DND-41 (cell line): ENCODE data around the gene LPAR1.

Experiments used
- ATAC-seq: fragments of 200-7000 bp; cut with Tn5 transposase; 3 replicates; pipeline ENCODE4 v1.9.1; 2021; ENCODE audit warnings: low read depth; ENCODE audit not compliant: insufficient read depth
- DNase-seq: peaks from one replicate; pipeline ENCODE4 v3.0.0-alpha.2; 2020
- H2AFZ ChIP-seq: 2 replicates; pipeline ENCODE4 v1.6.0; 2012; ENCODE audit warnings: low read depth, low read length
- H3K27ac ChIP-seq: 2 replicates; pipeline ENCODE4 v1.5.1; 2012; ENCODE audit warnings: low read length, inconsistent platforms
- H3K27me3 ChIP-seq: fragments of 200-600 bp; sonication (generic); 2 replicates; pipeline ENCODE4 v1.6.0; 2012; ENCODE audit warnings: low read length, mild to moderate bottlenecking, inconsistent platforms; ENCODE audit not compliant: insufficient read depth, poor library complexity
- H3K36me3 ChIP-seq: 2 replicates; pipeline ENCODE4 v1.5.1; 2012; ENCODE audit warnings: low read length, inconsistent platforms; ENCODE audit not compliant: insufficient read depth
- H3K4me1 ChIP-seq: 2 replicates; pipeline ENCODE4 v1.5.1; 2012; ENCODE audit warnings: mild to moderate bottlenecking, low read length; ENCODE audit not compliant: insufficient read depth
- H3K4me2 ChIP-seq: 2 replicates; pipeline ENCODE4 v1.6.0; 2012; ENCODE audit warnings: mild to moderate bottlenecking, moderate library complexity, low read length, inconsistent platforms; ENCODE audit not compliant: insufficient read depth
- H3K4me3 ChIP-seq, 2 experiments: fragments of 200-600 bp in 1 of 2; shearing (Covaris generic) in 1 of 2; 2 replicates each; pipeline ENCODE4 v1.5.1; 2012 to 2016; ENCODE audit warnings: inconsistent platforms in 2 of 2, low read length in 2 of 2, mild to moderate bottlenecking in 2 of 2, low read depth in 1 of 2, moderate library complexity in 1 of 2
- H3K79me2 ChIP-seq: 2 replicates; pipeline ENCODE4 v1.6.0; 2012; ENCODE audit warnings: low read length, inconsistent platforms; ENCODE audit not compliant: insufficient read depth
- H3K9ac ChIP-seq: 2 replicates; pipeline ENCODE4 v1.6.0; 2012; ENCODE audit warnings: low read depth, mild to moderate bottlenecking, inconsistent platforms, low read length, moderate library complexity
- H3K9me3 ChIP-seq: 2 replicates; pipeline ENCODE4 v1.5.1; 2012; ENCODE audit warnings: low read length, moderate library complexity, mild to moderate bottlenecking, inconsistent platforms; ENCODE audit not compliant: insufficient read depth, severe bottlenecking
- H4K20me1 ChIP-seq: 2 replicates; pipeline ENCODE4 v1.6.0; 2012; ENCODE audit warnings: low read length; ENCODE audit not compliant: insufficient read depth
- EZH2 ChIP-seq: IDR thresholded peaks from 3 replicates; pipeline ENCODE4 v1.6.1; 2012; ENCODE audit warnings: borderline replicate concordance, low read depth, mild to moderate bottlenecking, moderate library complexity, low read length, inconsistent platforms; ENCODE audit not compliant: severe bottlenecking
- TF ChIP-seq, protein P1 (sequence below): IDR thresholded peaks from 2 replicates; pipeline ENCODE4 v1.5.1; 2012; ENCODE audit warnings: borderline replicate concordance, low read length, moderate library complexity, mild to moderate bottlenecking; ENCODE audit not compliant: poor library complexity, severe bottlenecking; ENCODE audit errors: extremely low read depth

The LPAR1 gene

DNA sequence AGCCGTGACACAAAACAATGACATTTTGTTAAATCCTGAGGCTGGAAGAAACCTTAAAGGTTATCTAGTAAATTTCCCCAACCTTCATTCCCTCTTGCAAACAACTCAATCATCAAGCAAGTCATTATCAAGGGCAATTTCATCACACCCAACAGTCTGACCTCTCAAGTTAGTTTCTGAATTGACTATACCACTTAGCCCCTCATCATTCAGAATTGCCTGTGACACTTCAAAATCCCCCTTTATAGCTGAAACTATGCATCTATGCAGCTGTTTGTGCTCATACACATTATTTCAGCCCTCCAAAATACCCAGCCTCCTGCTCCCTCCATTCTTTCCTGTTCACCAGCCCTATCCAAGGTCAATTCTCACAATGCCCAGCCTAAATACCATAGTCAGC, 24.6 kb downstream of the LPAR1 start:
- H3K4me3 ChIP-seq: no peak overlapping the region
- DNase-seq (no peak), ATAC-seq (no peak)
- H3K4me2 ChIP-seq: no peak overlapping the region
- no peak overlapping the region for H3K9ac ChIP-seq
- no peak overlapping the region for H3K27ac ChIP-seq
- no peak overlapping the region for H2AFZ ChIP-seq
- H3K36me3 ChIP-seq: no peaks in the 10 kb centered on the region
- H3K79me2 ChIP-seq: no peaks in the 10 kb centered on the region
- no peaks in the 10 kb centered on the region for H3K4me1 ChIP-seq
- no peaks in the 10 kb centered on the region for H3K27me3 ChIP-seq
- no peaks in the 10 kb centered on the region for H4K20me1 ChIP-seq
- TF ChIP-seq, protein P1, sequence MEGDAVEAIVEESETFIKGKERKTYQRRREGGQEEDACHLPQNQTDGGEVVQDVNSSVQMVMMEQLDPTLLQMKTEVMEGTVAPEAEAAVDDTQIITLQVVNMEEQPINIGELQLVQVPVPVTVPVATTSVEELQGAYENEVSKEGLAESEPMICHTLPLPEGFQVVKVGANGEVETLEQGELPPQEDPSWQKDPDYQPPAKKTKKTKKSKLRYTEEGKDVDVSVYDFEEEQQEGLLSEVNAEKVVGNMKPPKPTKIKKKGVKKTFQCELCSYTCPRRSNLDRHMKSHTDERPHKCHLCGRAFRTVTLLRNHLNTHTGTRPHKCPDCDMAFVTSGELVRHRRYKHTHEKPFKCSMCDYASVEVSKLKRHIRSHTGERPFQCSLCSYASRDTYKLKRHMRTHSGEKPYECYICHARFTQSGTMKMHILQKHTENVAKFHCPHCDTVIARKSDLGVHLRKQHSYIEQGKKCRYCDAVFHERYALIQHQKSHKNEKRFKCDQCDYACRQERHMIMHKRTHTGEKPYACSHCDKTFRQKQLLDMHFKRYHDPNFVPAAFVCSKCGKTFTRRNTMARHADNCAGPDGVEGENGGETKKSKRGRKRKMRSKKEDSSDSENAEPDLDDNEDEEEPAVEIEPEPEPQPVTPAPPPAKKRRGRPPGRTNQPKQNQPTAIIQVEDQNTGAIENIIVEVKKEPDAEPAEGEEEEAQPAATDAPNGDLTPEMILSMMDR: no peak
- TF ChIP-seq EZH2: no peak
- no peaks in the 10 kb centered on the region for H3K9me3 ChIP-seq

DNA sequence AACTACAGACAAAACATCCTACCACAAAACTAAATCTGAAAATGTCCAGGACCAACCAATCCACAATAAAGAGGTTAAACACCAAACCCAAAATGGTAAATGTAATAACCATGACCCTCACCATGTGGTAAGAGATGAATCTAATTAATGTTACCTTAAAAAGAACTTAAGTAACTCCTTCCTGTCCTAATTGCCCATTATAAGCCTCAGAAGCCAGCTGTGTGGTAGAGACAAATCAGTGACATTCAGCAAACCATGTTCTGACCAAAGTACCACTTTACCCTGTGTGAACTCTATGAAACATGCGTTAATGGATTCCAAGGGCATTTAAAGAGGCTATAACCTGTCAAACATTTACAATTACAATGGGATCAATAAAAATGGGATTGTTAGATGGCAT, 25.0 kb downstream of the LPAR1 start:
- Histone ChIP-seq H3K9me3 (no peaks in the 10 kb centered on the region), H3K27ac (no peak overlapping the region), H3K4me3 (no peak overlapping the region), H3K36me3 (no peaks in the 10 kb centered on the region), H4K20me1 (no peaks in the 10 kb centered on the region), H3K4me1 (no peaks in the 10 kb centered on the region), H2AFZ (no peak overlapping the region), H3K4me2 (no peak overlapping the region), H3K79me2 (no peaks in the 10 kb centered on the region), H3K9ac (no peak overlapping the region), H3K27me3 (no peaks in the 10 kb centered on the region)
- TF ChIP-seq EZH2: no peak
- TF ChIP-seq, protein P1: no peak
- DNase-seq (no peak), ATAC-seq (no peak)

DNA sequence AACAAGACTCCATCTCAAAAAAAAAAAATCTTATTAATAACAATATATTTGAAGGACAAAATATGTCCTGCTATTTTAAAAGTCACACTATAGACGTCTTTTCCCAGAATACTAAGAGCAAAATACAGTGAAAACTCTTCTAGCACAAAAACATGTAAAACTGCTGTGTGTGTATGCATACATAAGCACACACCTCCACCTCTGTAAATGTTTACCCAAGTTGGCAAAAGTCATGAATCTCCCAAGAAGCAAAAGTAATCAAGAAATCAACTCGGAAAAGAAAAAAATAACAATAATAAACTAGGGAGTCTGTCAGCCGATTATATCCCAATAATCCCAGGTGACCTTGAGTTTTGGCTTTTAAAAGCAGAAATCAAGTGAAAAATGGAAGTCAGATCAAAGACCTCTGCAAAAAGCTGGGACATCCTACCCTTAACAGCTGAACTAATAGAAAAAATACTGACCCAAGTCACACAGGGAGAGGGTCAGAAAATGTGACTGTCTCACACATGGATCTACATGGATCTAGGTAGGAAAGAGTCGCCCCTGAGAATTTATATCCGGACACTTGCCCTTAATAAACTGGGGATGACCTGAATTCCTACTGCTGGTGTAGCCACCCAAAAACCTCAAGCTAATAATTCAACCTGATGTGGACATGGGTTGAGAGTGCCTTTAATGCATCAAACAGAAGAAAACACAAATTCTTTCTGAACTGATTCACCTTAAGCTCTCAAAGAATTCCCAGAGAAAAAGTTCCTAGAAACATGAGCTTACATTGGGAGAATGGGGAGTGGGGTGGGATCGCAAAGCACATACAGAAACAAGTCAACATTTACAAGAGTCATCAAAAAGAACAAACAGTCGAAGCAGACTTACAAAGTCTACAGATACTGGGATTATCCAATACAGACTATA, 29.9 kb downstream of the LPAR1 start:
- H3K4me2 ChIP-seq: no peak overlapping the region
- ATAC-seq (no peak), DNase-seq (no peak)
- H4K20me1 ChIP-seq: no peaks in the 10 kb centered on the region
- H3K9me3 ChIP-seq: no peaks in the 10 kb centered on the region
- H3K9ac ChIP-seq: no peak overlapping the region
- H3K79me2 ChIP-seq: no peaks in the 10 kb centered on the region
- H3K27me3 ChIP-seq: no peaks in the 10 kb centered on the region
- no peaks in the 10 kb centered on the region for H3K4me1 ChIP-seq
- H2AFZ ChIP-seq: no peak overlapping the region
- H3K4me3 ChIP-seq: no peak overlapping the region
- TF ChIP-seq EZH2: no peak
- TF ChIP-seq, protein P1: no peak
- no peak overlapping the region for H3K27ac ChIP-seq
- H3K36me3 ChIP-seq: no peaks in the 10 kb centered on the region
